Karpas-422 (cell line): ENCODE data around the gene LDB1. TPM values are rescaled to one million over a fixed set of nuclear protein-coding genes. Genes with fewer than 3 reads are reported as not detected.

Experiments
- DNase-seq: peaks from one replicate; pipeline ENCODE4 v3.0.0-alpha.2; 2015
- H2AFZ ChIP-seq: fragments of 200-600 bp; sonication (generic); 2 replicates; pipeline ENCODE4 v1.6.1; 2014; ENCODE audit warnings: antibody characterized with exemption, low read length, mixed read lengths
- H3K27ac ChIP-seq: fragments of 200-600 bp; sonication (generic); 2 replicates; pipeline ENCODE4 v1.5.1; 2014; ENCODE audit warnings: mild to moderate bottlenecking, low read length, moderate library complexity
- H3K27me3 ChIP-seq: fragments of 200-600 bp; sonication (generic); 2 replicates; pipeline ENCODE4 v1.6.1; 2014; ENCODE audit warnings: low read length, mixed read lengths
- H3K36me3 ChIP-seq: fragments of 200-600 bp; sonication (generic); 2 replicates; pipeline ENCODE4 v1.6.1; 2014; ENCODE audit warnings: low read length, mixed read lengths; ENCODE audit not compliant: insufficient read depth
- H3K4me1 ChIP-seq: fragments of 200-600 bp; sonication (generic); 2 replicates; pipeline ENCODE4 v1.6.1; 2014; ENCODE audit warnings: mild to moderate bottlenecking, low read length, mixed read lengths
- H3K4me2 ChIP-seq: fragments of 200-600 bp; sonication (generic); 2 replicates; pipeline ENCODE4 v1.6.1; 2014; ENCODE audit warnings: low read length, low read depth, mild to moderate bottlenecking; ENCODE audit not compliant: poor library complexity, severe bottlenecking
- H3K4me3 ChIP-seq: fragments of 200-600 bp; sonication (generic); 2 replicates; pipeline ENCODE4 v1.5.1; 2014; ENCODE audit warnings: mild to moderate bottlenecking, antibody characterized with exemption, low read length, mixed read lengths
- H3K79me2 ChIP-seq: fragments of 200-600 bp; sonication (generic); 2 replicates; pipeline ENCODE4 v1.6.1; 2014; ENCODE audit warnings: mild to moderate bottlenecking, low read length, mixed read lengths
- H3K9ac ChIP-seq: fragments of 200-600 bp; sonication (generic); 2 replicates; pipeline ENCODE4 v1.6.0; 2014; ENCODE audit warnings: low read length
- H3K9me2 ChIP-seq: fragments of 200-600 bp; sonication (generic), shearing (Covaris generic); replicated peaks from 2 replicates; pipeline ENCODE4 v1.6.0; 2014; ENCODE audit warnings: mild to moderate bottlenecking, low read length, moderate library complexity; ENCODE audit not compliant: insufficient read depth
- H3K9me3 ChIP-seq: fragments of 300-700, 200-600 bp; sonication (generic); 2 replicates; pipeline ENCODE4 v1.6.1; 2014; ENCODE audit warnings: low read length, mixed read lengths
- H4K20me1 ChIP-seq: fragments of 200-600 bp; sonication (generic); 2 replicates; pipeline ENCODE4 v1.6.1; 2014; ENCODE audit warnings: mild to moderate bottlenecking, antibody characterized with exemption, low read length, low read depth; ENCODE audit not compliant: insufficient read depth
- total RNA-seq: library from RNA; depleted of rRNA; stranded (reverse); fragments of >200 nt; shearing (Covaris generic); gene quantifications from 2 replicates; pipeline ENCODE4 v1.2.3, GENCODE V29; 2014; ENCODE audit warnings: low replicate concordance

Gene LDB1
- total RNA-seq, 1 experiment from 2014 or later: 24.7 TPM

DNA sequence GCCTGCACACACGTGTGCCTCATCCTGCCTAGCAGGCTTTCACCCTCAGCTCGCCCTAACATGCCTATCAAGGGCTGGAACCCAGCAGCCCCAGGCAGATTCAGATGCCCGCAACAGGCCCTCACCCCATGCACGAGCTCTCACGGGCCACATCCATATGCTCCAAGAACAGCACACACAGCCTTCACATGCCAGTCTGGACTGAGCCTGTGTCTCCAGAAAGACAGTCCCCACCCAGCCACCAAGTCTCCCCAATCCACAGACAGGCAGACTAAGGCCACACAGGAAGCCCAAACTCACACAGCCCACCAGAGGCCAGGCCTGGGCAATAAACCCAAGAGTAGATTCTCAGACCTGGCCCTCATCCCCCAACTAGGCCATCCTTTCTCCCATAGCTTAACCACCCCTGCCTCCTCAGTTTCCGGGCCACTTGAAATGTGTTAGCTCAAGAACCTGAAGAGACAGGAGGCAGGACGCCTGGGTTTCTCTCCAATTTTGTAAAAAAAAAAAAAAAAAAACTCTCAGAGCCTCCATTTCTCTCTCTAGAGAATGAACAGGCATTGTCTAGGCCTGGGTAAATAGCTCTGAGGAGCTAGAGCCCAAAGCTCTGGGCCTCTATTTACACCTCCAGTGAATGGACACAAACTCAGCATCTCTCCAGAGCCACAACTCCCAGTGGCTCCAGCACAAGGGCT lies 6.8 kb downstream of the LDB1 start:
- Histone ChIP-seq H3K4me2 (peak overlapping the region; percentile 76), H3K79me2 (peaks cover 61% of the 10 kb centered on the region), H4K20me1 (no peaks in the 10 kb centered on the region), H3K9ac (peak overlapping the region; percentile 79), H3K9me2 (no peaks in the 10 kb centered on the region), H3K4me1 (peaks cover 48% of the 10 kb centered on the region), H2AFZ (no peak overlapping the region), H3K36me3 (no peaks in the 10 kb centered on the region), H3K27ac (peak overlapping the region; percentile 27; the same call in 1 of the 2 replicates), H3K27me3 (no peaks in the 10 kb centered on the region), H3K9me3 (no peaks in the 10 kb centered on the region), H3K4me3 (peak overlapping the region; percentile 76)
- DNase-seq: no peak

DNA sequence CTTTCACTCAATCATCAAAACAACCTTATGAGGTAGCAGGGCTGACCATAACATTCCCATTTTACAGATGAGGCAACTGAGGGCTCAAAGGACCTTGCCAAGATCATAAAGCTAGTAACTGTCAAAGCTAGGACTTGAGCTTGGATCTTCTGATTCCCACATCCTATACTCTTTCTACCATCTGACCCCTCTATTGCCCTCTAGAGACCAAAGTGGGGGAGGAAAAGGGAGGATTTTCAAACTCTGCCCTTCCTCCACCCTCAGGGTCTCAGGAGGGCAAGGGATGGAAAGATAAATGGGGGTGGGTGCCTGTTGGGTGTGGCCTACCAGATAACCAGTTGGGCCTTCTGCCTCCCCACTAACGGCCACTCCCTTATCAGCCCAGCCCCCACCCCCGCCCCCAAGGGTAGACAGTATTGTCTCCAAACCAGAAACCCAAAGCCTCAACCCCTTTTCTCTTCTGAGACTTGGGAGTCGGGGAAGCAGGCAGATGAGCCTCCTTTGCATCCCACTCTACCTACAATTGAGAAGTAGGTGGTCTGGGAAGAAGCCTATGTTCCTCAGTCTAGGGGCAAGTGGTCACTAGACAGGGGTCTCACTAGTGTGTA lies 7.9 kb downstream of the LDB1 start:
- Histone ChIP-seq H3K9me2 (no peaks in the 10 kb centered on the region), H2AFZ (no peak overlapping the region), H3K36me3 (no peaks in the 10 kb centered on the region), H3K4me3 (no peak overlapping the region), H3K4me2 (no peak overlapping the region), H3K9me3 (no peaks in the 10 kb centered on the region), H3K79me2 (peaks cover 50% of the 10 kb centered on the region), H4K20me1 (no peaks in the 10 kb centered on the region), H3K27ac (no peak overlapping the region), H3K27me3 (no peaks in the 10 kb centered on the region), H3K4me1 (peaks cover 37% of the 10 kb centered on the region), H3K9ac (no peak overlapping the region)
- DNase-seq: peak; percentile 38

GRCh38 chr10:102111276-102111675 lies 8.9 kb downstream of the LDB1 start:
- H3K27ac ChIP-seq: no peak overlapping the region
- H3K4me3 ChIP-seq: no peak overlapping the region
- no peaks in the 10 kb centered on the region for H3K9me3 ChIP-seq
- H3K27me3 ChIP-seq: no peaks in the 10 kb centered on the region
- H2AFZ ChIP-seq: no peak overlapping the region
- H3K4me1 ChIP-seq: peaks cover 27% of the 10 kb centered on the region
- H3K79me2 ChIP-seq: peaks cover 39% of the 10 kb centered on the region
- no peaks in the 10 kb centered on the region for H3K36me3 ChIP-seq
- no peak overlapping the region for H3K4me2 ChIP-seq
- H3K9me2 ChIP-seq: no peaks in the 10 kb centered on the region
- no peaks in the 10 kb centered on the region for H4K20me1 ChIP-seq
- no peak overlapping the region for H3K9ac ChIP-seq
- DNase-seq: peak; percentile 6

- no peak overlapping the region for H3K4me2 ChIP-seq
- H3K27ac ChIP-seq: no peak overlapping the region
- H3K4me1 ChIP-seq: peaks cover 14% of the 10 kb centered on the region
- no peak overlapping the region for H3K4me3 ChIP-seq
- no peaks in the 10 kb centered on the region for H3K9me2 ChIP-seq
- DNase-seq: no peak
- H3K79me2 ChIP-seq: peaks cover 26% of the 10 kb centered on the region
- H3K36me3 ChIP-seq: no peaks in the 10 kb centered on the region
- no peaks in the 10 kb centered on the region for H3K9me3 ChIP-seq
- H4K20me1 ChIP-seq: no peaks in the 10 kb centered on the region
- no peak overlapping the region for H2AFZ ChIP-seq
- H3K27me3 ChIP-seq: no peaks in the 10 kb centered on the region
- H3K9ac ChIP-seq: no peak overlapping the region
Observed at GRCh38 chr10:102109166-102110116, 10.7 kb downstream of the LDB1 start.

DNA sequence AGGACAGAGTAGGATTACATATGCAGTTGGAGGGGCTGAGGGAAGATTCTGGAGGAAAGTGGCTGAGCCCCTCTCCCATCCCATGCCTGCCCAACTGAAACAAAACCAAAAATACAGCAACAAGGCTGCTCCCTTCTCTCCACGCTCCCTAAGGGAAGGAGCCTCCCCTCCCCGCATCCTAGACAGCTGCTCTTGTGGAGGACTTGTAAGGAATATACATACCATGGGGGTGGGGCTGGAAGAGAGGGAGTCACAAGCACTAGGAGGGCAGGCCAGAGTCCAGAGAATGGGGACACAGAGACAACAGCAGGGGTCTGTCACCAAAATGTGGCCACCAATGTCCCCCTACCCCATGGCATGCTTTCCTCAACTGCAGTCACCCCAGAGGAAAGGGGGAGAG lies 13.2 kb downstream of the LDB1 start:
- H3K9ac ChIP-seq: no peak overlapping the region
- H3K4me2 ChIP-seq: no peak overlapping the region
- H3K4me1 ChIP-seq: no peaks in the 10 kb centered on the region
- no peaks in the 10 kb centered on the region for H3K27me3 ChIP-seq
- no peaks in the 10 kb centered on the region for H3K36me3 ChIP-seq
- no peaks in the 10 kb centered on the region for H4K20me1 ChIP-seq
- no peaks in the 10 kb centered on the region for H3K9me2 ChIP-seq
- no peak overlapping the region for H2AFZ ChIP-seq
- H3K9me3 ChIP-seq: no peaks in the 10 kb centered on the region
- H3K79me2 ChIP-seq: peaks cover 3% of the 10 kb centered on the region
- H3K27ac ChIP-seq: no peak overlapping the region
- DNase-seq: no peak
- no peak overlapping the region for H3K4me3 ChIP-seq

GRCh38 chr10:102102421-102102820 lies 17.7 kb downstream of the LDB1 start:
- H4K20me1 ChIP-seq: no peaks in the 10 kb centered on the region
- no peak overlapping the region for H3K9ac ChIP-seq
- no peak overlapping the region for H2AFZ ChIP-seq
- no peaks in the 10 kb centered on the region for H3K27me3 ChIP-seq
- H3K9me3 ChIP-seq: no peaks in the 10 kb centered on the region
- H3K4me1 ChIP-seq: no peaks in the 10 kb centered on the region
- no peak overlapping the region for H3K27ac ChIP-seq
- H3K4me2 ChIP-seq: no peak overlapping the region
- H3K36me3 ChIP-seq: peaks cover 2% of the 10 kb centered on the region; the same call in 1 of the 2 replicates
- no peak for DNase-seq
- H3K79me2 ChIP-seq: no peaks in the 10 kb centered on the region
- no peaks in the 10 kb centered on the region for H3K9me2 ChIP-seq
- H3K4me3 ChIP-seq: no peak overlapping the region

- Histone ChIP-seq H3K27me3 (no peaks in the 10 kb centered on the region), H2AFZ (no peak overlapping the region), H3K9ac (no peak overlapping the region), H3K27ac (no peak overlapping the region), H3K4me1 (no peaks in the 10 kb centered on the region), H3K36me3 (peaks cover 2% of the 10 kb centered on the region; the same call in 1 of the 2 replicates), H4K20me1 (no peaks in the 10 kb centered on the region), H3K9me2 (no peaks in the 10 kb centered on the region), H3K4me3 (no peak overlapping the region), H3K4me2 (no peak overlapping the region), H3K79me2 (no peaks in the 10 kb centered on the region), H3K9me3 (no peaks in the 10 kb centered on the region)
- DNase-seq: no peak
Observed at GRCh38 chr10:102101152-102101551, 19.0 kb downstream of the LDB1 start.

DNA sequence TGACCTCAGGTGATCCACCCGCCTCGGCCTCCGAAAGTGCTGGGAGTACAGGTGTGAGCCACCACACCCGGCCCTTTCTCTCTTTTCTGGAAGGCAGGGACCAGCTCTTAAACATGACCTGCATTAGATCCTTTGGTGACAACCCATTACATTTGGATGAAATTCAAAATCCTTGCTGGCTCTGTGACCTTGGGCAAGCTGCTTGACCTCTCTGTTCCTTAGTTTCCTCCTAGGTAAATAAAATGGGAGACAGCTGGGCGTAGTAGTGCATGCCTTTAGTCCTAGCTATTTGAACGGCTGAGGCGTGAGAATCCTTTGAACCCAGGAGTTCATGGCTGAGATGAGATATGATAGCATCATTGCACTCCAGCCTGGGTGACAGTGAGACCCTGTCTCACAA lies 23.7 kb downstream of the LDB1 start:
- no peak for DNase-seq
- Histone ChIP-seq H3K4me3 (no peak overlapping the region), H3K79me2 (no peaks in the 10 kb centered on the region)

More for the DNA sequence above, 23.7 kb downstream of the LDB1 start:
- Histone ChIP-seq H3K27me3 (no peaks in the 10 kb centered on the region), H3K27ac (no peak overlapping the region), H3K9ac (no peak overlapping the region), H4K20me1 (no peaks in the 10 kb centered on the region), H3K36me3 (peaks cover 2% of the 10 kb centered on the region; the same call in 1 of the 2 replicates), H3K9me2 (no peaks in the 10 kb centered on the region), H3K4me2 (no peak overlapping the region), H3K9me3 (no peaks in the 10 kb centered on the region), H2AFZ (no peak overlapping the region), H3K4me1 (no peaks in the 10 kb centered on the region)
